OCI-LY1 (cell line): ENCODE results near the gene PPP1R9A.
A peak's percentile ranks its signal among the peaks of the same experiment; 100 is the strongest.

ENCODE experiments used
- H2AFZ ChIP-seq: fragments of 200-600 bp; sonication (generic), shearing (Covaris generic); 2 replicates; pipeline ENCODE4 v1.6.0; 2014; ENCODE audit warnings: antibody characterized with exemption, mild to moderate bottlenecking, low read length
- H3F3A ChIP-seq: fragments of 200-600 bp; sonication (generic), shearing (Covaris generic); 2 replicates; pipeline ENCODE4 v1.6.0; 2014; ENCODE audit warnings: mild to moderate bottlenecking, antibody characterized with exemption, low read length, moderate library complexity; ENCODE audit not compliant: insufficient read depth
- H3K27ac ChIP-seq: fragments of 200-600 bp; sonication (generic); 2 replicates; pipeline ENCODE4 v1.5.1; 2014; ENCODE audit warnings: low read length, mixed run types, mild to moderate bottlenecking, low read depth; ENCODE audit not compliant: poor library complexity, severe bottlenecking
- H3K27me3 ChIP-seq: fragments of 200-600 bp; sonication (generic); 2 replicates; pipeline ENCODE4 v1.6.0; 2014; ENCODE audit warnings: antibody characterized with exemption, mild to moderate bottlenecking, low read length, moderate library complexity; ENCODE audit not compliant: insufficient read depth
- H3K36me3 ChIP-seq: fragments of 200-600 bp; sonication (generic); 2 replicates; pipeline ENCODE4 v1.6.1; 2014; ENCODE audit warnings: mild to moderate bottlenecking, antibody characterized with exemption, low read length, moderate library complexity, mixed read lengths; ENCODE audit not compliant: insufficient read depth
- H3K4me1 ChIP-seq: fragments of 200-600 bp; sonication (generic); 2 replicates; pipeline ENCODE4 v1.5.1; 2014; ENCODE audit warnings: mild to moderate bottlenecking, low read length, moderate library complexity; ENCODE audit not compliant: insufficient read depth, severe bottlenecking
- H3K4me2 ChIP-seq: fragments of 200-600 bp; sonication (generic), shearing (Covaris generic); 2 replicates; pipeline ENCODE4 v1.6.1; 2014; ENCODE audit warnings: low read length
- H3K4me3 ChIP-seq: fragments of 200-600 bp; sonication (generic); 2 replicates; pipeline ENCODE4 v1.5.1; 2014; ENCODE audit warnings: low read length, low read depth, mild to moderate bottlenecking, mixed read lengths; ENCODE audit not compliant: poor library complexity, severe bottlenecking
- H3K79me2 ChIP-seq: fragments of 200-600 bp; shearing (Covaris generic); 2 replicates; pipeline ENCODE4 v1.6.1; 2016; ENCODE audit warnings: mixed run types, low read length, mixed read lengths; ENCODE audit not compliant: insufficient read depth
- H3K9ac ChIP-seq: fragments of 200-600 bp; sonication (generic), shearing (Covaris generic); 2 replicates; pipeline ENCODE4 v1.6.1; 2014; ENCODE audit warnings: mild to moderate bottlenecking, low read length, mixed read lengths
- H3K9me2 ChIP-seq: fragments of 200-600 bp; sonication (generic), shearing (Covaris generic); 2 replicates; pipeline ENCODE4 v1.6.1; 2014; ENCODE audit warnings: low read depth, mild to moderate bottlenecking, low read length, mixed read lengths
- H3K9me3 ChIP-seq: fragments of 200-600 bp; shearing (Covaris generic); 2 replicates; pipeline ENCODE4 v1.6.1; 2014; ENCODE audit warnings: low read length, mixed read lengths
- H4K20me1 ChIP-seq: fragments of 200-600 bp; sonication (generic), shearing (Covaris generic); 2 replicates; pipeline ENCODE4 v1.6.0; 2016; ENCODE audit warnings: mild to moderate bottlenecking, low read length; ENCODE audit not compliant: insufficient read depth
- EZH2 ChIP-seq: fragments of 200-600 bp; sonication (generic), shearing (Covaris generic); IDR thresholded peaks from 2 replicates; pipeline ENCODE4 v1.8.0; 2017; ENCODE audit warnings: borderline replicate concordance, mixed run types, mild to moderate bottlenecking, antibody characterized with exemption, low read length, moderate library complexity, mixed read lengths
- TF ChIP-seq, protein P1 (sequence below): fragments of 200-600 bp; sonication (generic), shearing (Covaris generic); IDR thresholded peaks from 2 replicates; pipeline ENCODE4 v1.5.1; 2017; ENCODE audit warnings: mild to moderate bottlenecking, antibody characterized with exemption, low read length, moderate library complexity, mixed read lengths

PPP1R9A gene

DNA sequence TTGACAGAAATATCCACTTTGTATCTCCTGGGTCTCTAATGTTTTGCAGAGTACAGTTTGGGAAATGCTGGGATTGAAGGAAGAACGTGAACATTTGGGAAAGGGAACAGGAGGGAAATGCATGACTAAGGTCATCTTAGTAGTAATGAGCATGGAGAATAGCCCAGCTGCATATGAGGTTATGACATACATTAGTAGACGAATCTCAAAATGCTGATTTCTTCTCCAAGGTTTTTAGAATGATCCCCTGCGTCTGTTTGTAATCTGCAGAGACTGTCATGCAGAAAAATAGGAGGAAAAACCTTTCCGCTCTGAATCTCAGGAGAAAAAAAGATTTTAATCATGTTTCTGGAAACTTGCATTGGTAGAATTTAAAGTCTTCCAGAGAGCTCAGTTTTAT, 133.6 kb downstream of the PPP1R9A start:
- H3K4me1 ChIP-seq, result no peaks in the 10 kb centered on the region
- no peak for TF ChIP-seq EZH2
- TF ChIP-seq, protein P1, sequence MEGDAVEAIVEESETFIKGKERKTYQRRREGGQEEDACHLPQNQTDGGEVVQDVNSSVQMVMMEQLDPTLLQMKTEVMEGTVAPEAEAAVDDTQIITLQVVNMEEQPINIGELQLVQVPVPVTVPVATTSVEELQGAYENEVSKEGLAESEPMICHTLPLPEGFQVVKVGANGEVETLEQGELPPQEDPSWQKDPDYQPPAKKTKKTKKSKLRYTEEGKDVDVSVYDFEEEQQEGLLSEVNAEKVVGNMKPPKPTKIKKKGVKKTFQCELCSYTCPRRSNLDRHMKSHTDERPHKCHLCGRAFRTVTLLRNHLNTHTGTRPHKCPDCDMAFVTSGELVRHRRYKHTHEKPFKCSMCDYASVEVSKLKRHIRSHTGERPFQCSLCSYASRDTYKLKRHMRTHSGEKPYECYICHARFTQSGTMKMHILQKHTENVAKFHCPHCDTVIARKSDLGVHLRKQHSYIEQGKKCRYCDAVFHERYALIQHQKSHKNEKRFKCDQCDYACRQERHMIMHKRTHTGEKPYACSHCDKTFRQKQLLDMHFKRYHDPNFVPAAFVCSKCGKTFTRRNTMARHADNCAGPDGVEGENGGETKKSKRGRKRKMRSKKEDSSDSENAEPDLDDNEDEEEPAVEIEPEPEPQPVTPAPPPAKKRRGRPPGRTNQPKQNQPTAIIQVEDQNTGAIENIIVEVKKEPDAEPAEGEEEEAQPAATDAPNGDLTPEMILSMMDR, result no peak
- H3K4me3 ChIP-seq, result no peak overlapping the region
- H3F3A ChIP-seq, result no peaks in the 10 kb centered on the region
- no peaks in the 10 kb centered on the region for H3K9me2 ChIP-seq
- H3K4me2 ChIP-seq, result no peak overlapping the region
- H4K20me1 ChIP-seq, result no peaks in the 10 kb centered on the region
- no peaks in the 10 kb centered on the region for H3K36me3 ChIP-seq
- no peak overlapping the region for H3K27ac ChIP-seq
- H3K79me2 ChIP-seq, result no peaks in the 10 kb centered on the region
- no peak overlapping the region for H2AFZ ChIP-seq
- H3K9ac ChIP-seq, result no peak overlapping the region
- no peaks in the 10 kb centered on the region for H3K9me3 ChIP-seq
- H3K27me3 ChIP-seq, result no peaks in the 10 kb centered on the region

DNA sequence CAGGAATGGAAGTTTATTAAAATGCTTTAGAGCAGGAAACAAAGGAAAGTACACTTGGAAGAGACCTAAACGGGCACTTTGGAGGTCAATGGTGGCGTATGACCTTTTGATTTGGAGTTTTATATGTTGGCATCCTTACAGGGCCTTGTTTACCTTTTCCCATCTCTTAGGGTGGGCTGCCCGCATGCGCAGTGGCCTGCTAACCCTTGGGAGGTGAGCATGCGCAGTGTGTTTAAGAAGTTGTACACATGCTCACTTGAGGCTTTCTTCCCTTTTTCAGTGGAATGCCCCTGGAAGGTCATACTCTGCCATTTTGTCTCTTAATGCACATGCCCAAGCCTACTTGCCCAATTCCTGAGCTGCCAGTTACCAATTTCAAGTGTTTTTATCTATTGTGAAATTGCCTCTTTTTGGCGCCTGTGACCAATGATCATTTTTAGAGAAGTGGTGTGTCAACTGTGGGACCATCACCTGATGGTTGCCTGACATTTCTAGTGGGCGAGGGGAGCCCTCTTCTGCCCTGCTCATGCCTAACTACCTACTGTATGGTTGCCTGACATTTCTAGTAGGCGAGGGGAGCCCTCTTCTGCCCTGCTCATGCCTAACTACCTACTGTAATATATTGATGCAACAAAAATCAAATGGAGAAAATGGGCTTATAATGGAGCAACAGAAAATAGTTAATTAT, 138.0 kb downstream of the PPP1R9A start:
- no peak overlapping the region for H3K4me3 ChIP-seq
- no peaks in the 10 kb centered on the region for H3K36me3 ChIP-seq
- no peak overlapping the region for H3K27ac ChIP-seq
- no peaks in the 10 kb centered on the region for H3K79me2 ChIP-seq
- no peaks in the 10 kb centered on the region for H3K9me3 ChIP-seq
- no peaks in the 10 kb centered on the region for H3K27me3 ChIP-seq
- H2AFZ ChIP-seq, result no peak overlapping the region
- TF ChIP-seq, protein P1, result peak; percentile 47; the same call in 1 of the 2 replicates
- no peak for TF ChIP-seq EZH2
- H3F3A ChIP-seq, result no peaks in the 10 kb centered on the region
- H3K9me2 ChIP-seq, result no peaks in the 10 kb centered on the region
- H3K9ac ChIP-seq, result no peak overlapping the region
- no peaks in the 10 kb centered on the region for H4K20me1 ChIP-seq
- no peaks in the 10 kb centered on the region for H3K4me1 ChIP-seq
- H3K4me2 ChIP-seq, result no peak overlapping the region

DNA sequence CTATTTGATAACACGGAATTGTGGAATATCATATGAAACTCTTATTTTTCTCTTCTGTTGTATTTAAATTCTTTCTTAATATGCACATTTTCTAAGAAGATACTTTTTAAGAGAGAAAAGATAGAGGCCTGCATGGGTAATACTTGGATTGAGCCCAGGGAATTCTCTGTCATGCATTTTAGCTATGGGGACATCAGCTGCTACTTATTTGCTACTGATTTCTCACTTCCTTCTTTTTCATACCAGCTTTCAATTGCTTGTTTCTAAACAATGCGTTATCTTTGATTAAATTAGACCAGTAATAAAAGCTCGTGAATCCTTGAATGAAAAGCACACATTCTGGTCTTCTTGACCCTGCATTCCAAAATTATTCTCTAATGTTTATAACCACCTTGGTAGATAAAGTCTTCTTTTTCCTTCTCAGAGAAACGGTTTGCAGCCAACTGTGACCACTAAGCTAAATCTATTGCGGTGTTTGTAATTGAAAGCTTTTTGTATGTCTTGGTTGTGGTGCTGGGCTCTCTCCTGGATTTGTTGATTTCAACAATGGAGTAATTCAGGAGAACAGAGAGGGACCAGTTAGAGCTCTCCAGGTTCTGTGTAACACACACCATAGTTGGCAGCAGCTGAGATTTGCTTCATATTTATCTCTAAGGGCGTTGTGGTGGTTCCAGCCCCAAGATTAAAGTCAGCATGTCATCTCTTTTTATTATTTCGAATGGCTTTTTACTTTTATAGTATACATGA, 139.3 kb downstream of the PPP1R9A start:
- Histone ChIP-seq H3K36me3 (no peaks in the 10 kb centered on the region), H2AFZ (no peak overlapping the region), H3K9ac (no peak overlapping the region), H3K4me3 (no peak overlapping the region), H3K27me3 (no peaks in the 10 kb centered on the region), H3K79me2 (no peaks in the 10 kb centered on the region), H3K27ac (no peak overlapping the region), H3K9me2 (no peaks in the 10 kb centered on the region), H3K4me2 (no peak overlapping the region), H3K4me1 (no peaks in the 10 kb centered on the region), H4K20me1 (no peaks in the 10 kb centered on the region), H3K9me3 (no peaks in the 10 kb centered on the region), H3F3A (no peaks in the 10 kb centered on the region)
- TF ChIP-seq, protein P1, result no peak
- no peak for TF ChIP-seq EZH2
